HUES48 (cell line): Measurements from ENCODE around the gene BRF1.

Experiments used
- H3K27ac ChIP-seq: one replicate; pipeline ENCODE4 v1.7.0; 2013; ENCODE audit warnings: low read depth, low read length, inconsistent platforms
- H3K27me3 ChIP-seq: 2 replicates; pipeline ENCODE4 v1.6.1; 2013; ENCODE audit warnings: mild to moderate bottlenecking, low read length; ENCODE audit not compliant: control insufficient read depth, insufficient read depth
- H3K36me3 ChIP-seq: 2 replicates; pipeline ENCODE4 v1.6.1; 2013; ENCODE audit warnings: low read length; ENCODE audit not compliant: control insufficient read depth, insufficient read depth
- H3K4me1 ChIP-seq: 2 replicates; pipeline ENCODE4 v1.6.1; 2013; ENCODE audit warnings: mild to moderate bottlenecking, low read length; ENCODE audit not compliant: control insufficient read depth, insufficient read depth
- H3K4me3 ChIP-seq: 2 replicates; pipeline ENCODE4 v1.5.1; 2013; ENCODE audit warnings: mild to moderate bottlenecking, low read depth, low read length
- H3K9ac ChIP-seq: 2 replicates; pipeline ENCODE4 v1.6.1; 2013; ENCODE audit warnings: mild to moderate bottlenecking, low read depth, low read length, moderate library complexity
- H3K9me3 ChIP-seq: 2 replicates; pipeline ENCODE4 v1.6.1; 2013; ENCODE audit warnings: low read length; ENCODE audit not compliant: control insufficient read depth, insufficient read depth

BRF1 gene

DNA sequence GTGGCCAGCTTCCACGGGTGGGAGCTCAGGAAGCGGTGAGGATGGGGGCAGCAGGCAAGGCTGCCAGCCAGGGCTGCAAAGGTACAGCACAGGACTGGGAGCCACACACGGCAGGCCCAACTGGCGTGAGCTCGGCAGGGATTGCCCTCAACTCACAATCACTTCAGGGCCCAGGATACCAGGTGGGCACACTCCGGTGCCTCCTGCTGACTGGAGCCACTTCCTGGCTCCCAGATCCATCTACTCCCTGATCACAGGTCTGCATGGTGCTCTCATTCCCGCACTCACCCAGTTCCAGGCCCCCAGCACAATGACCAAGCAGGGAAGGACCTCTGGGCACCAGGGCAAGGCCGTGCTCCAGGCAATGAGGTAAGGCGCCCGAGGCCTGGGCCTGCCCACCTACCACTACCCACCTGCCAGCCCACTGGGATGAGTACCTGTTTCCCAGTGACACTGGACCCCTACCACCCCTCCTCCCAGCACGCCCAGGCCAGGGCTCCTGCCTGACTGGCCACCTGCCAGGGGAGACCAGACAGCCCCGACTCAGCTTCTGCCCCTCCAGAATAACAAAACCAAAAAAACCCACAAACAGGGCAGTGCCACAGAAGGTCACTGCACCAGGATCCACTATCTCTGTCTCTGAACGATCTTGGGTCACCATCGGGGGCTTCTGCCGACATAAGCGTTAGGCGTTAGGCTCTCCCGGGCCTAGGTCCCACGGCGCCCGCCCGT is 134.1 kb downstream of the BRF1 start:
- Histone ChIP-seq H3K27me3 (peaks cover 20% of the 10 kb centered on the region), H3K4me3 (no peak overlapping the region), H3K9ac (no peak overlapping the region), H3K4me1 (peaks cover 5% of the 10 kb centered on the region; the same call in 1 of the 2 replicates), H3K36me3 (no peaks in the 10 kb centered on the region), H3K9me3 (no peaks in the 10 kb centered on the region), H3K27ac (no peak overlapping the region)

DNA sequence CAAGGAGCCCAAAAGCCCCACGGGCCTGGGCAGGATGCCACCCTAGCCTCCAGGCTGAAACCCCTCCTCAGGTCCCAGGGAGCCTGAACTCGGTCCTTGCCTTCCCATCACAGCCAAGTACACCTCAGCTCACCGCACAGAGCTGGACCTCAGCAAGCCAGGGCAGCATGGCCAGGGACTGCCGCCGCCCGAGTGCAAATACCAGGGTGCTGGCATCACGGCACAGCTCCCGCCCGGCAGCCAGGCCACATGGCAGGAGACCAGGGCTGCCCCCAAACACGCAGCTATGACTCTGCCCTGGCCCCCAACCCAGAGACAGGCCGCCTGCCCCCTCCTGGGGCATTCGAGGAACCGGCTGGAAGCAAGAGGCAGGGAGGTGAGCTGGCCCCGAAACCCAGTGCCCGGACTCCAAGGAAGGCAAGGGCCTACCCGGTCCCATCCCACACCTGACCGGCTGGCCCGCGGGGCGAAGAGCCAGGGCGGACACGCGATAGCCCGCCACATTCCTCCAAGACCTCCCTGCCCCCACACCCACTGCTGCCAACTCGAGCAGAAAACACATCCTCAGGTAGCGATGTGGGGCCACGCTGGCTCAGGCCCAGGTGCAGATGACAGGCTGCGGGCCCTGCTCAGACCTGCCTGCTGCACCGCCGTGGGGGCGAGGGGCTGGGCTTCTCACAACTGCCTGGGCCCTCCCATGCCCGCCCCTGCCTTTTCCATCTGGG is 134.9 kb downstream of the BRF1 start:
- Histone ChIP-seq H3K4me3 (no peak overlapping the region), H3K9me3 (no peaks in the 10 kb centered on the region), H3K9ac (no peak overlapping the region), H3K4me1 (peaks cover 4% of the 10 kb centered on the region; the same call in 1 of the 2 replicates), H3K36me3 (no peaks in the 10 kb centered on the region), H3K27me3 (peaks cover 20% of the 10 kb centered on the region), H3K27ac (no peak overlapping the region)

DNA sequence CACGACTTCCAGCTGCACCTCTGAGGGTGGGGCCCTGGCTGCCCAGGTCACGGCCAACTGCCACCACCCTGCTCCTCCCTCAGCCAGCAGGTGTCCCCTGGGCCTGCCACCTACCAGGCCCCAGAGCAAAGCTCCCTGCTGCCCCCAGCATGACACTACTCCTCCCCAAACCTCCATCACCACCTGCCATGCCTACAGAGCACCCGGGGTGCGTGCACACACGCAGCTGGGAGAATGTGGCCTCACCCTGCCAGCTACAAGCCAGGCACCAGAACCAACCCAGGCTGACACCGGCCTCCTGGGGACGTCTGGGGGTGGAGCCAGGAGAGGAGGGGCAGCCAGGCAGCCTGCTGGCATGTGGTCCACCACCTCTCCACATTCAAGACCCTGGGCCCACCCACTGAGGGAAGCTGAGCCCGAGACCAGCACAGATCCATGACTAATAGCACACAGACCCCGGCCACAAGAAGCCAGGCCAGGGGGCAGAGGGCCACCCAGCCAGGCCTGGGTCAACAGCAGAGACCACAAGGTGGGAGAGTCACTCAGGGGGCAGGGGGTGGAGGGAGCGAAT is 135.6 kb downstream of the BRF1 start:
- no peaks in the 10 kb centered on the region for H3K4me1 ChIP-seq
- no peak overlapping the region for H3K9ac ChIP-seq
- H3K27ac ChIP-seq: no peak overlapping the region

DNA sequence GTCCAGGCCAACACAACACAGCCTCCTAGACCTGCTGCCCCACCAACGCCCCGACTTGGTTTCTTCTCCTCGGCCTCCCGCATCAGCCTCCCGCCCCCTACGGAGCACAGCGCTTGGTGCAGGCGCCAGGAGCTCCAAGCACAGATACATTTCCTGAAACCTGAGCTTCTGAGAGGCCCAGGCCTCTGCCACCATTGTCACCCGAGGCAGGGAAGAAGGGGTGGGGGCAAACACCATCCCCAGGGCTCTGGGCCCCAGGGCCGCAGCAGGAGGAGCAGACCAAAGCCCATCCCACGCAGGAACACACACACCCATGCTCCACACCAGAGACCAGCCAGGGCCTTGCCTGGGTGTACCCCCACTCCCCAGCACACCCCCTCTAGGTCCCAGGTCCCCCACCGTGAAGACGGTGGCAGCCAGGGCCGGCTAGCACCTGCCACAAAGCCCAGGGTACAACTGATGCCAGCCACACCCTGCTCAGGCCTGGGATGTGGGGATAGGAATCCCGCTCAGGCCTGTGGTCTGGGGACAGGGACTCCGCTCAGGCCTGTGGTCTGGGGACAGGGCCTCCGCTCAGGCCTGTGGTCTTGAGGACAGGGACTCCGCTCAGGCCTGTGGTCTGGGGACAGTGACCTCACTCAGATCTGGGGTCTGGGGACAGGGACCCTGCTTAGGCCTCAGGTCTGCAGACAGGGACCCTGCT is 137.6 kb downstream of the BRF1 start:
- no peaks in the 10 kb centered on the region for H3K9me3 ChIP-seq
- H3K4me3 ChIP-seq: no peak overlapping the region
- no peak overlapping the region for H3K27ac ChIP-seq
- H3K4me1 ChIP-seq: no peaks in the 10 kb centered on the region
- no peaks in the 10 kb centered on the region for H3K36me3 ChIP-seq
- no peak overlapping the region for H3K9ac ChIP-seq
- peaks cover 15% of the 10 kb centered on the region for H3K27me3 ChIP-seq

More for the DNA sequence above, 135.6 kb downstream of the BRF1 start:
- no peaks in the 10 kb centered on the region for H3K9me3 ChIP-seq
- peaks cover 20% of the 10 kb centered on the region for H3K27me3 ChIP-seq
- H3K36me3 ChIP-seq: no peaks in the 10 kb centered on the region
- no peak overlapping the region for H3K4me3 ChIP-seq

DNA sequence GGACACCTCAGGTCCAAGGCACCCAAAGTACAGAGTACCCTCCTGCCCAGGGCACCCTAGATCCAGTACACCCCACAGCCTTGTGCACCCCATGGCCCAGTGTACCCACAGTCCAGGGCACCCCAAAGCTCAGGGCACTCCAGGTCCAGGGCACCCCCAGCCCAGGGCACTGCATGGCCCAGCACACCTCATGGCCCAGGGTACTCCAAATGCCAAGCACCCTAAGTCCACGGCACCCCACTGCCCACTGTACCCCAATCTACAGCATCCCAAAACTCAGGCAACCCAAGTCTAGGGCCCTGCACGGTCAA is 138.2 kb downstream of the BRF1 start:
- no peak overlapping the region for H3K27ac ChIP-seq
- peaks cover 12% of the 10 kb centered on the region for H3K27me3 ChIP-seq
- H3K9me3 ChIP-seq: no peaks in the 10 kb centered on the region
- no peak overlapping the region for H3K4me3 ChIP-seq
- no peaks in the 10 kb centered on the region for H3K36me3 ChIP-seq
- H3K9ac ChIP-seq: no peak overlapping the region
- H3K4me1 ChIP-seq: no peaks in the 10 kb centered on the region

DNA sequence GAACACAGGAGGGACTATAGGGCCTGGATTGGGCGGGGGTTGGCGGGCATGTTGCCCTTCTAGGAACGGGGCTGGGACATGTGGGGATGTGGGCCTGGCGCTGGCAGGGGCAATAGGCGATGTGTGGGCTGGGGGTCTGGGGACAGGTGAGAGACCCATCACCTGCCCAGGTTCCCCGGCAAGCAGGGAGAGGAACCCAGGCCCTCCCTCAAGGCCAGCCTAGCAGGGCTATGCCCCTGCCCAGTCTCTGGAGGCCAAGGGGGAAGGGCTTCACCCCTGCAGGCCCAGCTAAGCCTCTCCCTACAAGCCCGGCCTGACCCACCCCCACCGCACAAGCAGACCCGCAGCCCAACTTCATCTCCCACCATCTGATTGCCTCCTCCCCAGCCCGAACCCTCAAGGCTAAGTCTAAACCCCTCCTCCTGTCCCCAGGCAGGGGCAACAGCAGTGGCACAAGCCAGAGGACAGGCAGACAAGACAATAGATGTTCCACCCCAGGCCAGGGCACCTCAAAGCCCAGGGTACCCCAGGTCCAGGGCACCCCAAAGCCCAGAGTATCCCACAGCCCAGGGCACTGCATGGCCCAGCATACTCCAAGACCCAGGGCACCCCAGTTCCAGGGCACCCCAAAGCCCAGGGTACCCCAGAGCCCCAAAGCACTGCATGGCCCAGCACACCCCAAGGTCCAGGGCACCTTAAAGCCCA is 138.7 kb downstream of the BRF1 start:
- H3K9ac ChIP-seq: no peak overlapping the region
- no peaks in the 10 kb centered on the region for H3K4me1 ChIP-seq
- no peak overlapping the region for H3K27ac ChIP-seq
- H3K36me3 ChIP-seq: no peaks in the 10 kb centered on the region
- no peak overlapping the region for H3K4me3 ChIP-seq
- H3K27me3 ChIP-seq: peaks cover 8% of the 10 kb centered on the region
- no peaks in the 10 kb centered on the region for H3K9me3 ChIP-seq

DNA sequence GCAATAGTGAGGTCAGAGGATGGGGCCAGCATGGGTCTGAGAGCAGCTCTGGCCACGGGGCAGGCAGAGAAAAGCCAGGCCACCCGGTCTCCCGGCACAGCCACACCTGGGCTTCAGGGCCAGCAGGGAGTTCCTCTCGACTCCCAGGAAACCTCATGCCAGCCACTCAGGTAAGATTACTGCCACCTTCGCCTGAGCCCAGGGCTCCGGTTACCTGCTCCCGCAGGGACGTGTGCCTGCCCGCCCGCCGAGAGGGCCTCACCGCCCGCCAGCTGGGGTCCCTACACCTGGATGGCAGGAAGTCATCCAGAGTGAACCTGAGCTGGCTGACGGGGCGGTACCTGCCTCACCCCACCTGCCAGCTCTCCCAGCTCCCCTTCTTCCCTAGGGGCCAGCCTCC is 139.5 kb downstream of the BRF1 start:
- Histone ChIP-seq H3K27ac (no peak overlapping the region), H3K27me3 (peaks cover under 1% of the 10 kb centered on the region; the same call in 1 of the 2 replicates), H3K9ac (no peak overlapping the region), H3K9me3 (no peaks in the 10 kb centered on the region), H3K4me1 (no peaks in the 10 kb centered on the region; the same call in 1 of the 2 replicates), H3K36me3 (no peaks in the 10 kb centered on the region), H3K4me3 (no peak overlapping the region)

DNA sequence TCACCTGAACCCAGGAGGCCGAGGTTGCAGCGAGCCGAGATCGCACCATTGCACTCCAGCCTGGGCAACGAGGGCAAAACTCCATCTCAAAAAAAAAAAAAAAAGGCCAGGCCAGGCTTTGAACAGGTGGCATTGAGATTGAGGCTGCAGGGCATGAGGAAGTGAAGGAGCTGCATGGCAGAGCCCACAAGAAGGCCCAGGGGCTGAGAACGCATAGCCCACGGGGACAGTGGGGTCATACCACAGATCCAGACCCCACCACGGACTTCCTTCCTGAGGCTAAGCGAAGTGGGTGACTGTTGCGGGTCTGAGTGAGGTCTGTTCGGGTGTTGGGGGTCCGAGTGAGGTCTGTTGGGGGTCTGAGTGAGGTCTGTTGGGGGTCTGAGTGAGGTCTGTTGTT is 140.0 kb downstream of the BRF1 start:
- Histone ChIP-seq H3K4me3 (no peak overlapping the region), H3K9ac (no peak overlapping the region), H3K36me3 (no peaks in the 10 kb centered on the region), H3K9me3 (no peaks in the 10 kb centered on the region), H3K27me3 (no peaks in the 10 kb centered on the region), H3K4me1 (no peaks in the 10 kb centered on the region; the same call in 1 of the 2 replicates), H3K27ac (no peak overlapping the region)

DNA sequence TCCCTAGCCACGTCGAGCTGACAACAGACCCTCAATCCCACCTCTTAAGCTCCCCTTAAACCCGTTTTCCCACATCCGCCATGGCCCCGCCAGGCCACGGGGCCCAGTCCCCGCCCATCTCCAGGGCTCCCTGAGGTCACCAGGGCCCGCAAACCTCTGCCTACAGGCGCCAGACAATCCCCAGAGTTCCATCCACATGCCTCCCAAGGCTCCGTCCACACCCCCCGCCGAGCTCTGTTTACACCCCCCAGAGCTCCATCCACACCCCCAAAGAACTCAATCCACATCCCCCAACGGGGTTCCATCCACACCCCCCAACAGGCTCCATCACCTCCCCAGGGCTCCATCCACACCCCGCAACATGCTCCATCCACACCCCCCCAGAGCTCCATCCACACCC is 141.5 kb downstream of the BRF1 start:
- H3K9me3 ChIP-seq: no peaks in the 10 kb centered on the region
- no peaks in the 10 kb centered on the region; the same call in 1 of the 2 replicates for H3K4me1 ChIP-seq
- no peak overlapping the region for H3K4me3 ChIP-seq
- no peak overlapping the region for H3K9ac ChIP-seq
- H3K27me3 ChIP-seq: no peaks in the 10 kb centered on the region
- no peak overlapping the region for H3K27ac ChIP-seq
- H3K36me3 ChIP-seq: no peaks in the 10 kb centered on the region
